DOHH2 (cell line): ENCODE results near the gene SORD.

Source experiments
- EZH2phosphoT487 ChIP-seq: fragments of 200-600 bp; sonication (generic); IDR thresholded peaks from 2 replicates; pipeline ENCODE4 v1.6.1; 2017; ENCODE audit warnings: borderline replicate concordance, mild to moderate bottlenecking, antibody characterized with exemption, low read length, moderate library complexity, mixed read lengths
- TF ChIP-seq, protein P1 (sequence below): fragments of 200-600 bp; sonication (generic); IDR thresholded peaks from one replicate; pipeline ENCODE4 v1.5.1; 2014; ENCODE audit warnings: antibody characterized with exemption, mild to moderate bottlenecking, low read depth, low read length; ENCODE audit not compliant: poor library complexity, severe bottlenecking

DNA sequence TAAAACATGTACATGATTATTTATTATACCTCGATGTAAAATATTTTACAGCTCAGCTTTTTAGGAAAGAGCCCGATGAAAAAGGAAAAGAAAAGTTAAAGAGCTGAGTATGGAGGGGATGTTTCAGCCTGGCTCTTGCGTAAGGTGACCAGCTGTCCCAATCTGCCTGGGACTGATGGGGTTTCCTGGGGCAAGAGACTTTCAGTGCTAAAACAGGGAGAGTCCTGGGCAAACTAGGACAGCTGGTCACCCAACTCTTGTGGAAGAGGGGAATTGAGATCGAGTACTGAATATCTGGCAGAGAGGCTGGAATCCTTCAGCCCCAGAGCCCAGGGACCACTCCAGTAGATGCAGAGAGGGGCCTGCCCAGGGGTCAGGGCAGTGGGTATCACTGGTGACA is 70.0 kb downstream of the SORD start:
- TF ChIP-seq, protein P1, sequence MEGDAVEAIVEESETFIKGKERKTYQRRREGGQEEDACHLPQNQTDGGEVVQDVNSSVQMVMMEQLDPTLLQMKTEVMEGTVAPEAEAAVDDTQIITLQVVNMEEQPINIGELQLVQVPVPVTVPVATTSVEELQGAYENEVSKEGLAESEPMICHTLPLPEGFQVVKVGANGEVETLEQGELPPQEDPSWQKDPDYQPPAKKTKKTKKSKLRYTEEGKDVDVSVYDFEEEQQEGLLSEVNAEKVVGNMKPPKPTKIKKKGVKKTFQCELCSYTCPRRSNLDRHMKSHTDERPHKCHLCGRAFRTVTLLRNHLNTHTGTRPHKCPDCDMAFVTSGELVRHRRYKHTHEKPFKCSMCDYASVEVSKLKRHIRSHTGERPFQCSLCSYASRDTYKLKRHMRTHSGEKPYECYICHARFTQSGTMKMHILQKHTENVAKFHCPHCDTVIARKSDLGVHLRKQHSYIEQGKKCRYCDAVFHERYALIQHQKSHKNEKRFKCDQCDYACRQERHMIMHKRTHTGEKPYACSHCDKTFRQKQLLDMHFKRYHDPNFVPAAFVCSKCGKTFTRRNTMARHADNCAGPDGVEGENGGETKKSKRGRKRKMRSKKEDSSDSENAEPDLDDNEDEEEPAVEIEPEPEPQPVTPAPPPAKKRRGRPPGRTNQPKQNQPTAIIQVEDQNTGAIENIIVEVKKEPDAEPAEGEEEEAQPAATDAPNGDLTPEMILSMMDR: no peak
- no peak for TF ChIP-seq EZH2phosphoT487
